Measurements from ENCODE around the gene SRGAP1. TPM values are rescaled to one million over a fixed set of nuclear protein-coding genes. Genes with fewer than 3 reads are reported as not detected.
A peak's percentile ranks its signal among the peaks of the same experiment; 100 is the strongest.

Gene SRGAP1
- total and polyA plus RNA-seq, 2 of the 4 experiments (the other 2 are of a cell fraction) = 10.0 to 10.2 TPM

DNA sequence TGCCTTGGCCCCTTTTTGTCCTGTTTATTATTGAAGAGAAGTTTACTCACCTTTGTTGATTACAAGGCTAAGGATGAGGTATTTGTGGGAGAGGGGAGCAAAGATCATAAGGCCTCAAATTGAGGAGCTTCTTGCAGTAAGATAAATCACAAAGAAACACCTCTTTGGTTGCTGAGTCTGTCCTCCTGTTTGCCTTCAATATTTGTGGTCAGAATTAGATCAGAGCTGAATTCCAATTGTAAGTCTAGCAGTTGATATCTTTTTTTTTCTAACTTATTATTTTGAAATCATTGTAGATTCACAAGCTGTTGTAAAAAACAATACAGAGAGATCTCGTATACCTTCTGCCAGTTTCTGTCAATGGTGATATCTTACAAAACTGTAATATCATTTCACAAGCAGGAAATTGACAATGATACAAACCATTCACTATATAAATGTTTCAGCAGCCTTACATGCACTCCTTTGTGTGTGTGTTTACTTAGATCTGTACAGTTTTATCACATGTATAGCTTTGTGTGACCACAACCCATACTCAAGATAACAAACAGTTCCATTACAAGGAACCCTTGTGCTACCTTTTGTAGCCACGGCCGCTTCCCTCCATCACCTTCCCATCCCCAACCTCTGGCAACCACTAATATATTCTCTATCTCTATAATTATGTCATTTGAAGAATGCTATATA, 280.2 kb downstream of the SRGAP1 start:
- Histone ChIP-seq H3K4ac (ENCODE audit: low read depth, low read length) (no peak overlapping the region), H3K79me1 (ENCODE audit: low read depth in 1 of 2, low read length in 2 of 2) (peaks cover 22 to 48% of the 10 kb centered on the region in 2 experiments), H3K9ac (ENCODE audit: low read depth, low read length) (no peak overlapping the region), H3K56ac (ENCODE audit: extremely low read depth, insufficient read depth, low read length) (no peak overlapping the region), H3K4me2 (ENCODE audit: low read depth, low read length) (no peak overlapping the region; the same call in 1 of the 2 replicates), H2AFZ (replicated peaks; ENCODE audit: low read length, poor library complexity) (no peak overlapping the region), H3K18ac (ENCODE audit: low read depth, low read length) (no peak overlapping the region), H4K20me1 (ENCODE audit: insufficient read depth, low read length) (no peaks in the 10 kb centered on the region), H2BK20ac (ENCODE audit: low read depth, low read length) (no peak overlapping the region), H2BK5ac (ENCODE audit: low read depth, low read length, poor library complexity, severe bottlenecking) (no peak overlapping the region), H4K5ac (ENCODE audit: low read depth, low read length) (no peak overlapping the region), H3K9me3 (ENCODE audit: control insufficient read depth, insufficient read depth, low read length) (no peaks in the 10 kb centered on the region), H3K27ac (ENCODE audit: insufficient read depth, low read length) (no peak overlapping the region; the same call in 1 of the 2 replicates), H3K36me3 (ENCODE audit: control insufficient read depth, insufficient read depth, low read length) (peaks cover 37% of the 10 kb centered on the region), H2AK5ac (ENCODE audit: low read depth, low read length) (no peak overlapping the region), H2BK15ac (ENCODE audit: low read depth, low read length) (no peak overlapping the region), H3K14ac (replicated peaks; ENCODE audit: low read depth, low read length) (no peak overlapping the region), H3K9me1 (ENCODE audit: insufficient read depth, low read length) (peaks cover 10% of the 10 kb centered on the region), H3K27me3 (ENCODE audit: control insufficient read depth, insufficient read depth, low read length) (no peaks in the 10 kb centered on the region), H2BK120ac (ENCODE audit: low read depth, low read length) (no peak overlapping the region), H4K8ac (ENCODE audit: low read depth in 2 of 2, low read length in 2 of 2) (no peak overlapping the region; a peak in 1 of 4 replicates), H3K4me3 (ENCODE audit: insufficient read depth, low read depth, low read length) (no peak overlapping the region), H4K91ac (ENCODE audit: insufficient read depth, low read depth, low read length) (no peak overlapping the region), H3K4me1 (ENCODE audit: control insufficient read depth, insufficient read depth, low read length) (peaks cover 8% of the 10 kb centered on the region; the same call in 1 of the 2 replicates), H2AK9ac (replicated peaks; ENCODE audit: low read depth, low read length, poor library complexity) (no peak overlapping the region), H3K23ac (ENCODE audit: low read depth, low read length) (no peak overlapping the region)
- TF ChIP-seq RFX5 (IDR thresholded peaks at IDR 0.05; ENCODE audit: low read depth, low read length) (no peak), MAZ (IDR thresholded peaks at IDR 0.05; ENCODE audit: borderline replicate concordance, low read depth, low read length) (no peak)
- ATAC-seq (ENCODE audit: low read depth) (peak; percentile 42; the same call in 1 of the 2 replicates), DNase-seq (peak; percentile 55)
- CTCF ChIA-PET = no interaction called here
- POLR2A ChIA-PET (ENCODE audit: unreplicated experiment) = interaction anchor here (0.6 kb wide), 1 partner anchor 46 kb away, joined by 3 read pairs; no protein-coding TSS in a partner anchor
- intact Hi-C loops (cut with micrococcal nuclease) = no loop called here
- WGBS, 2 experiments (ENCODE audit: extremely low coverage in 2 of 2, insufficient read length in 1 of 2) = no CpG with 5 or more reads among the region's 3 CpGs
- no TSS peak for BruUV-seq (replicated peaks)
- in situ Hi-C loops (cut with MboI; ENCODE audit: low sequenced_read_pairs) = no loop called here
- dilution Hi-C loops (cut with HindIII; ENCODE audit: low sequenced_read_pairs, unreplicated experiment) = no loop called here
